HepG2 (cell line): Measurements from ENCODE around the gene MLANA. TPM values are rescaled to one million over a fixed set of nuclear protein-coding genes. Genes with fewer than 3 reads are reported as not detected.

Experiments used
- ATAC-seq: fragments of 200-7000 bp; cut with Tn5 transposase; 3 replicates; pipeline ENCODE4 v1.9.1; 2020; ENCODE audit warnings: mild to moderate bottlenecking, moderate library complexity
- BruUV-seq: library from RNA; stranded (reverse); fragments of 400-500 nt; replicated peaks from 2 replicates; lab custom pipeline; 2021; lab: Mats Ljungman, UMichigan
- CTCF ChIA-PET: fragments of 300-600 bp; formaldehyde crosslinking; extraction: SDS; loops from one replicate; lab custom pipeline; 2021; ENCODE audit warnings: low total read pairs, inconsistent platforms, low intra/inter-chr PET ratio; lab: Yijun Ruan, JAX
- POLR2A ChIA-PET: fragments of 350-600 bp; sonication (Branson Sonifier 250); formaldehyde crosslinking; loops from one replicate; lab custom pipeline; 2020; ENCODE audit warnings: antibody characterized with exemption, inconsistent platforms; lab: Yijun Ruan, JAX
- DNase-seq: peaks from one replicate; pipeline ENCODE4 v3.0.0-alpha.2; 2015; ENCODE audit warnings: low spot score
- FAIRE-seq: peaks from 3 replicates; lab custom pipeline; 2011; peaks lifted over from hg19 to GRCh38; lab: Jason Lieb, UNC
- H2AFZ ChIP-seq: one replicate; pipeline ENCODE4 v1.6.1; 2011; ENCODE audit warnings: low read length, inconsistent platforms
- H3K27ac ChIP-seq: fragments of 300-600 bp; 3 replicates; pipeline ENCODE4 v1.8.0; 2011; ENCODE audit warnings: mixed run types, mild to moderate bottlenecking, mixed read lengths, low read length, inconsistent platforms; ENCODE audit not compliant: insufficient read depth; ENCODE audit errors: extremely low read length
- H3K27me3 ChIP-seq, 2 experiments: fragments of 200-600 bp in 1 of 2; 2 replicates in 1 of 2; 3 replicates in 1 of 2; pipeline versions ENCODE4 v1.6.0 to v1.8.0; 2011; ENCODE audit warnings: low read length in 2 of 2, mild to moderate bottlenecking in 2 of 2, moderate library complexity in 2 of 2, inconsistent platforms in 1 of 2; ENCODE audit not compliant: insufficient read depth in 2 of 2, control insufficient read depth in 1 of 2
- H3K36me3 ChIP-seq, 2 experiments: fragments of 200-600 bp in 1 of 2; replicated peaks in 1 of 2; 2 replicates in 1 of 2; 3 replicates in 1 of 2; pipeline versions ENCODE4 v1.5.1 to v1.8.0; 2011; ENCODE audit warnings: low read length in 2 of 2, inconsistent platforms in 1 of 2; ENCODE audit not compliant: insufficient read depth in 2 of 2, control insufficient read depth in 1 of 2
- H3K4me1 ChIP-seq: 2 replicates; pipeline ENCODE4 v1.5.1; 2012; ENCODE audit warnings: low read length, inconsistent platforms; ENCODE audit not compliant: insufficient read depth
- H3K4me2 ChIP-seq: 2 replicates; pipeline ENCODE4 v1.6.0; 2011; ENCODE audit warnings: low read depth, low read length, inconsistent platforms
- H3K4me3 ChIP-seq, 3 experiments: fragments of 200-600 bp in 1 of 3; sonication (generic), shearing (Covaris generic) in 1 of 3; replicated peaks in 1 of 3; 2 replicates each; pipeline ENCODE4 v1.5.1; 2011 to 2016; ENCODE audit warnings: low read length in 3 of 3, inconsistent platforms in 2 of 3, low read depth in 2 of 3, mild to moderate bottlenecking in 2 of 3, control low read depth in 1 of 3, mixed read lengths in 1 of 3; ENCODE audit not compliant: insufficient read depth in 1 of 3
- H3K79me2 ChIP-seq: one replicate; pipeline ENCODE4 v1.6.1; 2011; ENCODE audit warnings: low read length, inconsistent platforms; ENCODE audit not compliant: insufficient read depth
- H3K9ac ChIP-seq: 2 replicates; pipeline ENCODE4 v1.6.0; 2011; ENCODE audit warnings: mild to moderate bottlenecking, low read depth, low read length, inconsistent platforms; ENCODE audit not compliant: insufficient read depth
- H3K9me3 ChIP-seq: 2 replicates; pipeline ENCODE4 v1.5.1; 2012; ENCODE audit warnings: mild to moderate bottlenecking, low read length
- H4K20me1 ChIP-seq: 2 replicates; pipeline ENCODE4 v1.6.0; 2011; ENCODE audit warnings: inconsistent platforms, mild to moderate bottlenecking, low read length, moderate library complexity; ENCODE audit not compliant: insufficient read depth
- ESRRA ChIP-seq: sonication (generic); formaldehyde crosslinking; IDR thresholded peaks from 2 replicates; pipeline ENCODE4 v1.5.1; 2020; ENCODE audit warnings: mild to moderate bottlenecking, low read depth, missing genetic modification reagents
- KAT2B ChIP-seq: fragments of 150-350 bp; IDR thresholded peaks from 2 replicates; pipeline ENCODE4 v1.6.1; 2014; ENCODE audit warnings: low read depth, low read length, borderline replicate concordance
- KLF11 ChIP-seq: IDR thresholded peaks from 2 replicates; pipeline ENCODE4 v1.6.1; 2016; ENCODE audit warnings: missing compliant biosample characterization
- SRF ChIP-seq: IDR thresholded peaks from 2 replicates; pipeline ENCODE4 v1.6.1; 2011; ENCODE audit warnings: mild to moderate bottlenecking, low read depth, low read length, moderate library complexity
- ZNF674 ChIP-seq: sonication (generic); formaldehyde crosslinking; IDR thresholded peaks from 2 replicates; pipeline ENCODE4 v1.5.0; 2020; ENCODE audit warnings: low read depth, mild to moderate bottlenecking, missing genetic modification reagents
- WGBS: methylation state at CpG from one replicate; pipeline ENCODE4 v1.1.6; 2017; ENCODE audit warnings: low lambda C conversion rate; 5-methylcytosine and 5-hydroxymethylcytosine counted together
- in situ Hi-C: cut with HindIII; loops from 2 replicates; pipeline ENCODE4 v1.10.0; 2017; ENCODE audit warnings: low pct_unique_long_range_greater_than_20kb; ENCODE audit not compliant: extremely low pct_ligation_motif_present
- intact Hi-C: fragments of 100-400 bp; cut with micrococcal nuclease; formaldehyde crosslinking; loops from one replicate; pipeline ENCODE4 v1.10.0; 2022; ENCODE audit not compliant: unreplicated experiment
- polyA plus RNA-seq, 8 experiments: library from polyadenylated mRNA; depleted of rRNA in 3 of 8; stranded (reverse) in 7 of 8; unstranded in 1 of 8; fragments of >200 nt; fragmentation: Illumina TruSeq in 4 of 8; extraction: Trizol in 4 of 8; gene quantifications; 2 replicates each; pipeline versions ENCODE4 v1.2.1 to v1.2.3, GENCODE V29; 2011 to 2016; ENCODE audit warnings: low read depth in 4 of 8, missing spikeins in 1 of 8, mixed read lengths in 1 of 8; ENCODE audit not compliant: insufficient read depth in 1 of 8
- total RNA-seq, 5 experiments: library from RNA; depleted of rRNA; stranded (reverse); fragments of >200 nt; fragmentation: Illumina TruSeq; extraction: Trizol; gene quantifications; 2 replicates each; pipeline ENCODE4 v1.2.3, GENCODE V29; 2016; ENCODE audit warnings: low read depth in 1 of 5
- TF ChIP-seq, protein P1 (sequence below): sonication (generic); formaldehyde crosslinking; IDR thresholded peaks from 2 replicates; pipeline ENCODE4 v1.4.0; 2020; ENCODE audit warnings: missing genetic modification reagents, borderline replicate concordance
- TF ChIP-seq, protein P2 (sequence below): sonication (generic); formaldehyde crosslinking; IDR thresholded peaks from 2 replicates; pipeline ENCODE4 v1.4.0; 2020; ENCODE audit warnings: low read depth, mild to moderate bottlenecking, missing genetic modification reagents
- TF ChIP-seq, protein P3 (sequence below): sonication (generic); formaldehyde crosslinking; IDR thresholded peaks from 2 replicates; pipeline ENCODE4 v1.8.1; 2022; ENCODE audit warnings: mild to moderate bottlenecking, missing genetic modification reagents
- TF ChIP-seq, protein P4 (sequence below): sonication (generic); formaldehyde crosslinking; IDR thresholded peaks from 2 replicates; pipeline ENCODE4 v1.5.1; 2020; ENCODE audit warnings: mild to moderate bottlenecking, missing genetic modification reagents, moderate library complexity
- TF ChIP-seq, protein P5 (sequence below): sonication (generic); formaldehyde crosslinking; IDR thresholded peaks from 2 replicates; pipeline ENCODE4 v1.4.0; 2020; ENCODE audit warnings: missing genetic modification reagents
- TF ChIP-seq, protein P6 (sequence below): IDR thresholded peaks from 2 replicates; pipeline ENCODE4 v1.6.1; 2016; ENCODE audit warnings: mild to moderate bottlenecking

Gene MLANA
- total and polyA plus RNA-seq, 2 of the 13 experiments (the other 11 are each of a cell fraction or from before 2014, with no cell fraction given) = 0.11 to 0.18 TPM

DNA sequence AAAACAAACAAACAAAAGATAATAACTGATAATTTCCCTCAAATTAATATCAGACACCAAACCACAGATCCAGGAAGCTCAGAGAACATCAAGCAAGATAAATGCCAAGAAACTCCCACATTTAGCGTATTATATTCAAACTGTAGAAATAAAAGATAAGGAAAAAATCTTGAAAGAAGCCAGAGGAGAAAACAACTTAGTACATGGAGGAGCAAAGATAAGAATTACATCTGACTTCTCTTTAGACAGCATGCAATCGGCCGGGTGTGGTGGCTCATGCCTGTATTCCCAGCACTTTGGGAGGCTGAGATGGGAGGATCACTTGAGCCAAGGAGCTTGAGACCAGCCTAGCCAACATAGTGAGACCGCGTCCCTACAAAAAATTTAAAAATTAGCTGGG, 17.2 kb upstream of the MLANA start:
- no peaks in the 10 kb centered on the region for H4K20me1 ChIP-seq
- H3K36me3 ChIP-seq = no peaks in the 10 kb centered on the region
- H3K4me2 ChIP-seq = no peak overlapping the region
- no peak overlapping the region for H3K9ac ChIP-seq
- H3K4me1 ChIP-seq = peaks cover 20% of the 10 kb centered on the region
- H3K27me3 ChIP-seq = no peaks in the 10 kb centered on the region
- ChIA-PET CTCF (no interaction called here), POLR2A (no interaction called here)
- no TSS peak for BruUV-seq
- ATAC-seq (no peak), DNase-seq (no peak), FAIRE-seq (no peak)
- intact Hi-C loops (no loop called here), in situ Hi-C loops (loop anchor here (10.0 kb wide), 1 partner anchor 431 kb away; no protein-coding TSS in a partner anchor)
- H3K9me3 ChIP-seq = no peaks in the 10 kb centered on the region
- no peak overlapping the region for H2AFZ ChIP-seq
- no peak overlapping the region for H3K4me3 ChIP-seq
- H3K79me2 ChIP-seq = no peaks in the 10 kb centered on the region
- no peak overlapping the region for H3K27ac ChIP-seq
- WGBS = 93% methylated on average over 5 of the region's 5 CpGs
- TF ChIP-seq ESRRA (CRISPR knock-in tag) (no peak), ZNF674 (no peak), SRF (no peak), KAT2B (no peak), KLF11 (CRISPR knock-in tag) (no peak)
- TF ChIP-seq, protein P1, sequence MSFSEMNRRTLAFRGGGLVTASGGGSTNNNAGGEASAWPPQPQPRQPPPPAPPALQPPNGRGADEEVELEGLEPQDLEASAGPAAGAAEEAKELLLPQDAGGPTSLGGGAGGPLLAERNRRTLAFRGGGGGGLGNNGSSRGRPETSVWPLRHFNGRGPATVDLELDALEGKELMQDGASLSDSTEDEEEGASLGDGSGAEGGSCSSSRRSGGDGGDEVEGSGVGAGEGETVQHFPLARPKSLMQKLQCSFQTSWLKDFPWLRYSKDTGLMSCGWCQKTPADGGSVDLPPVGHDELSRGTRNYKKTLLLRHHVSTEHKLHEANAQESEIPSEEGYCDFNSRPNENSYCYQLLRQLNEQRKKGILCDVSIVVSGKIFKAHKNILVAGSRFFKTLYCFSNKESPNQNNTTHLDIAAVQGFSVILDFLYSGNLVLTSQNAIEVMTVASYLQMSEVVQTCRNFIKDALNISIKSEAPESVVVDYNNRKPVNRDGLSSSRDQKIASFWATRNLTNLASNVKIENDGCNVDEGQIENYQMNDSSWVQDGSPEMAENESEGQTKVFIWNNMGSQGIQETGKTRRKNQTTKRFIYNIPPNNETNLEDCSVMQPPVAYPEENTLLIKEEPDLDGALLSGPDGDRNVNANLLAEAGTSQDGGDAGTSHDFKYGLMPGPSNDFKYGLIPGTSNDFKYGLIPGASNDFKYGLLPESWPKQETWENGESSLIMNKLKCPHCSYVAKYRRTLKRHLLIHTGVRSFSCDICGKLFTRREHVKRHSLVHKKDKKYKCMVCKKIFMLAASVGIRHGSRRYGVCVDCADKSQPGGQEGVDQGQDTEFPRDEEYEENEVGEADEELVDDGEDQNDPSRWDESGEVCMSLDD = no peak
- TF ChIP-seq, protein P2, sequence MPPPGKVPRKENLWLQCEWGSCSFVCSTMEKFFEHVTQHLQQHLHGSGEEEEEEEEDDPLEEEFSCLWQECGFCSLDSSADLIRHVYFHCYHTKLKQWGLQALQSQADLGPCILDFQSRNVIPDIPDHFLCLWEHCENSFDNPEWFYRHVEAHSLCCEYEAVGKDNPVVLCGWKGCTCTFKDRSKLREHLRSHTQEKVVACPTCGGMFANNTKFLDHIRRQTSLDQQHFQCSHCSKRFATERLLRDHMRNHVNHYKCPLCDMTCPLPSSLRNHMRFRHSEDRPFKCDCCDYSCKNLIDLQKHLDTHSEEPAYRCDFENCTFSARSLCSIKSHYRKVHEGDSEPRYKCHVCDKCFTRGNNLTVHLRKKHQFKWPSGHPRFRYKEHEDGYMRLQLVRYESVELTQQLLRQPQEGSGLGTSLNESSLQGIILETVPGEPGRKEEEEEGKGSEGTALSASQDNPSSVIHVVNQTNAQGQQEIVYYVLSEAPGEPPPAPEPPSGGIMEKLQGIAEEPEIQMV (CRISPR knock-in tag) = no peak
- TF ChIP-seq, protein P3, sequence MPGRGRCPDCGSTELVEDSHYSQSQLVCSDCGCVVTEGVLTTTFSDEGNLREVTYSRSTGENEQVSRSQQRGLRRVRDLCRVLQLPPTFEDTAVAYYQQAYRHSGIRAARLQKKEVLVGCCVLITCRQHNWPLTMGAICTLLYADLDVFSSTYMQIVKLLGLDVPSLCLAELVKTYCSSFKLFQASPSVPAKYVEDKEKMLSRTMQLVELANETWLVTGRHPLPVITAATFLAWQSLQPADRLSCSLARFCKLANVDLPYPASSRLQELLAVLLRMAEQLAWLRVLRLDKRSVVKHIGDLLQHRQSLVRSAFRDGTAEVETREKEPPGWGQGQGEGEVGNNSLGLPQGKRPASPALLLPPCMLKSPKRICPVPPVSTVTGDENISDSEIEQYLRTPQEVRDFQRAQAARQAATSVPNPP (CRISPR knock-in tag) = no peak
- TF ChIP-seq, protein P4, sequence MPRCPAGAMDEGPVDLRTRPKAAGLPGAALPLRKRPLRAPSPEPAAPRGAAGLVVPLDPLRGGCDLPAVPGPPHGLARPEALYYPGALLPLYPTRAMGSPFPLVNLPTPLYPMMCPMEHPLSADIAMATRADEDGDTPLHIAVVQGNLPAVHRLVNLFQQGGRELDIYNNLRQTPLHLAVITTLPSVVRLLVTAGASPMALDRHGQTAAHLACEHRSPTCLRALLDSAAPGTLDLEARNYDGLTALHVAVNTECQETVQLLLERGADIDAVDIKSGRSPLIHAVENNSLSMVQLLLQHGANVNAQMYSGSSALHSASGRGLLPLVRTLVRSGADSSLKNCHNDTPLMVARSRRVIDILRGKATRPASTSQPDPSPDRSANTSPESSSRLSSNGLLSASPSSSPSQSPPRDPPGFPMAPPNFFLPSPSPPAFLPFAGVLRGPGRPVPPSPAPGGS (CRISPR knock-in tag) = no peak
- TF ChIP-seq, protein P5, sequence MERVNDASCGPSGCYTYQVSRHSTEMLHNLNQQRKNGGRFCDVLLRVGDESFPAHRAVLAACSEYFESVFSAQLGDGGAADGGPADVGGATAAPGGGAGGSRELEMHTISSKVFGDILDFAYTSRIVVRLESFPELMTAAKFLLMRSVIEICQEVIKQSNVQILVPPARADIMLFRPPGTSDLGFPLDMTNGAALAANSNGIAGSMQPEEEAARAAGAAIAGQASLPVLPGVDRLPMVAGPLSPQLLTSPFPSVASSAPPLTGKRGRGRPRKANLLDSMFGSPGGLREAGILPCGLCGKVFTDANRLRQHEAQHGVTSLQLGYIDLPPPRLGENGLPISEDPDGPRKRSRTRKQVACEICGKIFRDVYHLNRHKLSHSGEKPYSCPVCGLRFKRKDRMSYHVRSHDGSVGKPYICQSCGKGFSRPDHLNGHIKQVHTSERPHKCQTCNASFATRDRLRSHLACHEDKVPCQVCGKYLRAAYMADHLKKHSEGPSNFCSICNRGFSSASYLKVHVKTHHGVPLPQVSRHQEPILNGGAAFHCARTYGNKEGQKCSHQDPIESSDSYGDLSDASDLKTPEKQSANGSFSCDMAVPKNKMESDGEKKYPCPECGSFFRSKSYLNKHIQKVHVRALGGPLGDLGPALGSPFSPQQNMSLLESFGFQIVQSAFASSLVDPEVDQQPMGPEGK = no peak
- TF ChIP-seq, protein P6, sequence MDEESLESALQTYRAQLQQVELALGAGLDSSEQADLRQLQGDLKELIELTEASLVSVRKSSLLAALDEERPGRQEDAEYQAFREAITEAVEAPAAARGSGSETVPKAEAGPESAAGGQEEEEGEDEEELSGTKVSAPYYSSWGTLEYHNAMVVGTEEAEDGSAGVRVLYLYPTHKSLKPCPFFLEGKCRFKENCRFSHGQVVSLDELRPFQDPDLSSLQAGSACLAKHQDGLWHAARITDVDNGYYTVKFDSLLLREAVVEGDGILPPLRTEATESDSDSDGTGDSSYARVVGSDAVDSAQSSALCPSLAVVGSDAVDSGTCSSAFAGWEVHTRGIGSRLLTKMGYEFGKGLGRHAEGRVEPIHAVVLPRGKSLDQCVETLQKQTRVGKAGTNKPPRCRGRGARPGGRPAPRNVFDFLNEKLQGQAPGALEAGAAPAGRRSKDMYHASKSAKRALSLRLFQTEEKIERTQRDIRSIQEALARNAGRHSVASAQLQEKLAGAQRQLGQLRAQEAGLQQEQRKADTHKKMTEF (CRISPR knock-in tag) = no peak
